SU-DHL-6 (cell line): Measurements from ENCODE around the gene SYNGR4.

Experiments
- H2AFZ ChIP-seq: fragments of 200-600 bp; sonication (generic); 2 replicates; pipeline ENCODE4 v1.6.1; 2014; ENCODE audit warnings: low read depth, mild to moderate bottlenecking, moderate library complexity, mixed read lengths, antibody characterized with exemption, low read length; ENCODE audit not compliant: severe bottlenecking
- H3F3A ChIP-seq: fragments of 200-600 bp; shearing (Covaris generic); 2 replicates; pipeline ENCODE4 v1.6.0; 2016; ENCODE audit warnings: antibody characterized with exemption, mild to moderate bottlenecking; ENCODE audit not compliant: insufficient read depth
- H3K27ac ChIP-seq: fragments of 200-600 bp; sonication (generic); 2 replicates; pipeline ENCODE4 v1.5.1; 2016; ENCODE audit warnings: low read depth, mild to moderate bottlenecking, low read length, moderate library complexity, mixed read lengths
- H3K27me3 ChIP-seq: fragments of 200-600 bp; sonication (generic), shearing (Covaris generic); 2 replicates; pipeline ENCODE4 v1.6.0; 2014; ENCODE audit warnings: mild to moderate bottlenecking, low read length
- H3K36me3 ChIP-seq: fragments of 200-600 bp; sonication (generic); 2 replicates; pipeline ENCODE4 v1.6.1; 2014; ENCODE audit warnings: mild to moderate bottlenecking, low read length, mixed read lengths
- H3K4me2 ChIP-seq: fragments of 300-600, 200-600 bp; shearing (Covaris generic), sonication (generic); 2 replicates; pipeline ENCODE4 v1.6.0; 2014; ENCODE audit warnings: low read length, low read depth, mild to moderate bottlenecking; ENCODE audit not compliant: poor library complexity, severe bottlenecking
- H3K4me3 ChIP-seq: fragments of 200-600 bp; sonication (generic); 2 replicates; pipeline ENCODE4 v1.5.1; 2014; ENCODE audit warnings: antibody characterized with exemption, low read length, mild to moderate bottlenecking, mixed read lengths; ENCODE audit not compliant: insufficient read depth, poor library complexity, severe bottlenecking
- H3K79me2 ChIP-seq: fragments of 200-600 bp; sonication (generic); 2 replicates; pipeline ENCODE4 v1.6.1; 2014; ENCODE audit warnings: mild to moderate bottlenecking, low read length, moderate library complexity; ENCODE audit not compliant: insufficient read depth
- H3K9ac ChIP-seq: fragments of 200-600 bp; sonication (generic); 2 replicates; pipeline ENCODE4 v1.7.0; 2014; ENCODE audit warnings: mild to moderate bottlenecking, low read length
- H3K9me2 ChIP-seq: fragments of 200-600 bp; sonication (generic); replicated peaks from 2 replicates; pipeline ENCODE4 v1.6.1; 2014; ENCODE audit warnings: low read length; ENCODE audit not compliant: insufficient read depth
- H3K9me3 ChIP-seq: fragments of 200-600 bp; sonication (generic); 2 replicates; pipeline ENCODE4 v1.6.1; 2014; ENCODE audit warnings: low read length, mixed read lengths; ENCODE audit not compliant: insufficient read depth
- H4K20me1 ChIP-seq: fragments of 200-600 bp; sonication (generic); 2 replicates; pipeline ENCODE4 v1.6.1; 2014; ENCODE audit warnings: low read depth, mild to moderate bottlenecking, antibody characterized with exemption, low read length, moderate library complexity, mixed read lengths
- EZH2phosphoT487 ChIP-seq: fragments of 200-600 bp; sonication (generic), shearing (Covaris generic); conservative IDR thresholded peaks from 2 replicates; pipeline ENCODE4 v1.6.1; 2018; ENCODE audit warnings: mild to moderate bottlenecking, antibody characterized with exemption, low read length, moderate library complexity, mixed read lengths
- TF ChIP-seq, protein P1 (sequence below): fragments of 200-600 bp; sonication (generic); IDR thresholded peaks from one replicate; pipeline ENCODE4 v1.5.1; 2017; ENCODE audit warnings: antibody characterized with exemption, mild to moderate bottlenecking, low read length, moderate library complexity; ENCODE audit not compliant: insufficient read depth, poor library complexity, severe bottlenecking

The SYNGR4 gene

GRCh38 chr19:48403606-48404005 is 39.4 kb downstream of the SYNGR4 start:
- no peaks in the 10 kb centered on the region for H4K20me1 ChIP-seq
- no peak overlapping the region for H3K4me2 ChIP-seq
- H3K9me3 ChIP-seq, result no peaks in the 10 kb centered on the region
- no peak overlapping the region for H3K4me3 ChIP-seq
- TF ChIP-seq EZH2phosphoT487, result no peak
- TF ChIP-seq, protein P1, sequence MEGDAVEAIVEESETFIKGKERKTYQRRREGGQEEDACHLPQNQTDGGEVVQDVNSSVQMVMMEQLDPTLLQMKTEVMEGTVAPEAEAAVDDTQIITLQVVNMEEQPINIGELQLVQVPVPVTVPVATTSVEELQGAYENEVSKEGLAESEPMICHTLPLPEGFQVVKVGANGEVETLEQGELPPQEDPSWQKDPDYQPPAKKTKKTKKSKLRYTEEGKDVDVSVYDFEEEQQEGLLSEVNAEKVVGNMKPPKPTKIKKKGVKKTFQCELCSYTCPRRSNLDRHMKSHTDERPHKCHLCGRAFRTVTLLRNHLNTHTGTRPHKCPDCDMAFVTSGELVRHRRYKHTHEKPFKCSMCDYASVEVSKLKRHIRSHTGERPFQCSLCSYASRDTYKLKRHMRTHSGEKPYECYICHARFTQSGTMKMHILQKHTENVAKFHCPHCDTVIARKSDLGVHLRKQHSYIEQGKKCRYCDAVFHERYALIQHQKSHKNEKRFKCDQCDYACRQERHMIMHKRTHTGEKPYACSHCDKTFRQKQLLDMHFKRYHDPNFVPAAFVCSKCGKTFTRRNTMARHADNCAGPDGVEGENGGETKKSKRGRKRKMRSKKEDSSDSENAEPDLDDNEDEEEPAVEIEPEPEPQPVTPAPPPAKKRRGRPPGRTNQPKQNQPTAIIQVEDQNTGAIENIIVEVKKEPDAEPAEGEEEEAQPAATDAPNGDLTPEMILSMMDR, result no peak
- H3K79me2 ChIP-seq, result no peaks in the 10 kb centered on the region
- no peaks in the 10 kb centered on the region for H3K27me3 ChIP-seq
- H3K9ac ChIP-seq, result no peak overlapping the region
- no peaks in the 10 kb centered on the region for H3K9me2 ChIP-seq
- H3K36me3 ChIP-seq, result no peaks in the 10 kb centered on the region
- no peak overlapping the region for H3K27ac ChIP-seq
- H2AFZ ChIP-seq, result no peak overlapping the region
- H3F3A ChIP-seq, result no peaks in the 10 kb centered on the region; the same call in 1 of the 2 replicates

- Histone ChIP-seq H3K27me3 (no peaks in the 10 kb centered on the region), H3K27ac (no peak overlapping the region), H3K9ac (no peak overlapping the region), H3F3A (no peaks in the 10 kb centered on the region), H3K9me3 (no peaks in the 10 kb centered on the region), H3K79me2 (no peaks in the 10 kb centered on the region), H4K20me1 (no peaks in the 10 kb centered on the region), H3K36me3 (no peaks in the 10 kb centered on the region), H2AFZ (no peak overlapping the region), H3K4me2 (no peak overlapping the region), H3K4me3 (no peak overlapping the region), H3K9me2 (no peaks in the 10 kb centered on the region)
- TF ChIP-seq EZH2phosphoT487, result no peak
- TF ChIP-seq, protein P1, result no peak
These were observed 41.0 kb downstream of the SYNGR4 start for GRCh38 chr19:48405010-48405659.

- TF ChIP-seq EZH2phosphoT487, result no peak
- TF ChIP-seq, protein P1, result no peak
- H3F3A ChIP-seq, result no peaks in the 10 kb centered on the region
- no peaks in the 10 kb centered on the region for H3K9me3 ChIP-seq
- H2AFZ ChIP-seq, result no peak overlapping the region
- H3K9me2 ChIP-seq, result no peaks in the 10 kb centered on the region
- H3K4me2 ChIP-seq, result no peak overlapping the region
- no peak overlapping the region for H3K9ac ChIP-seq
- no peaks in the 10 kb centered on the region for H4K20me1 ChIP-seq
- no peak overlapping the region for H3K27ac ChIP-seq
- no peaks in the 10 kb centered on the region for H3K27me3 ChIP-seq
- H3K36me3 ChIP-seq, result no peaks in the 10 kb centered on the region
- H3K4me3 ChIP-seq, result no peak overlapping the region
- no peaks in the 10 kb centered on the region for H3K79me2 ChIP-seq
These were observed 41.7 kb downstream of the SYNGR4 start for GRCh38 chr19:48405850-48406249.
